Neural cell (in vitro differentiated cells): ENCODE measurements around the gene MAGEF1.

ENCODE experiments used
- CTCF ChIP-seq: fragments of 450-650 bp; IDR thresholded peaks from 2 replicates; pipeline ENCODE4 v1.5.1; 2014; ENCODE audit warnings: antibody characterized with exemption, mild to moderate bottlenecking, moderate library complexity; ENCODE audit not compliant: poor library complexity, severe bottlenecking
- EP300 ChIP-seq: fragments of 450-650 bp; conservative IDR thresholded peaks from 2 replicates; pipeline ENCODE4 v1.6.1; 2014; ENCODE audit warnings: antibody characterized with exemption, mild to moderate bottlenecking, moderate library complexity; ENCODE audit not compliant: poor library complexity, severe bottlenecking
- POLR2AphosphoS5 ChIP-seq: IDR thresholded peaks from 2 replicates; pipeline ENCODE4 v1.6.1; 2012
- REST ChIP-seq: IDR thresholded peaks from 2 replicates; pipeline ENCODE4 v1.6.1; 2012; ENCODE audit warnings: borderline replicate concordance
- TAF1 ChIP-seq: IDR thresholded peaks from 2 replicates; pipeline ENCODE4 v1.6.1; 2012; ENCODE audit warnings: low read depth

- TF ChIP-seq CTCF (no peak), POLR2AphosphoS5 (no peak), REST (no peak), EP300 (no peak), TAF1 (no peak)
These were observed 48.5 kb downstream of the MAGEF1 start for GRCh38 chr3:184663356-184663755.
